ENCODE results near the gene ANKFY1. TPM values are rescaled to one million over a fixed set of nuclear protein-coding genes. Genes with fewer than 3 reads are reported as not detected.
"Not testable (repeated sequence)": the region's sequence is repeated elsewhere in the genome, so short reads cannot be mapped to it uniquely, and the experiment has no call there.

ANKFY1 gene
- total RNA-seq, 3 donors from 2014 or later, result 33.4 to 37.1 (median 34.8) TPM

GRCh38 chr17:4156750-4157381 is 106.9 kb downstream of the ANKFY1 start:
- Mint-ChIP-seq H3K36me3 (ENCODE audit: insufficient read depth) (peaks cover 10% of the 10 kb centered on the region), H3K4me1 (ENCODE audit: low read depth) (peaks cover 8% of the 10 kb centered on the region), H3K9me3 (no peaks in the 10 kb centered on the region), H3K27me3 (ENCODE audit: low read depth) (no peaks in the 10 kb centered on the region), H3K4me3 (no peak overlapping the region)
- no peak for DNase-seq
- no peak for ATAC-seq

GRCh38 chr17:4155980-4156620 is 107.7 kb downstream of the ANKFY1 start:
- H3K4me3 Mint-ChIP-seq, result no peak overlapping the region
- peaks cover under 1% of the 10 kb centered on the region for H3K4me1 Mint-ChIP-seq (ENCODE audit: low read depth)
- no peaks in the 10 kb centered on the region for H3K27me3 Mint-ChIP-seq (ENCODE audit: low read depth)
- ATAC-seq (no peak), DNase-seq (no peak)
- peaks cover 11% of the 10 kb centered on the region for H3K36me3 Mint-ChIP-seq (ENCODE audit: insufficient read depth)
- no peaks in the 10 kb centered on the region for H3K9me3 Mint-ChIP-seq

- Mint-ChIP-seq H3K4me1 (ENCODE audit: low read depth) (no peaks in the 10 kb centered on the region), H3K27me3 (ENCODE audit: low read depth) (no peaks in the 10 kb centered on the region)
Observed at GRCh38 chr17:4154201-4154600, 109.6 kb downstream of the ANKFY1 start.

GRCh38 chr17:4152471-4152870 is 111.3 kb downstream of the ANKFY1 start:
- Mint-ChIP-seq H3K9me3 (no peaks in the 10 kb centered on the region), H3K4me1 (ENCODE audit: low read depth) (no peaks in the 10 kb centered on the region), H3K4me3 (no peak overlapping the region), H3K27me3 (ENCODE audit: low read depth) (no peaks in the 10 kb centered on the region), H3K36me3 (ENCODE audit: insufficient read depth) (peaks cover 5% of the 10 kb centered on the region)
- ATAC-seq (no peak), DNase-seq (no peak)

More at GRCh38 chr17:4154201-4154600, 109.6 kb downstream of the ANKFY1 start:
- H3K36me3 Mint-ChIP-seq (ENCODE audit: insufficient read depth), result peaks cover 11% of the 10 kb centered on the region
- no peak overlapping the region for H3K4me3 Mint-ChIP-seq
- ATAC-seq (no peak), DNase-seq (no peak)
- no peaks in the 10 kb centered on the region for H3K9me3 Mint-ChIP-seq

GRCh38 chr17:4150096-4150495 is 113.7 kb downstream of the ANKFY1 start:
- Mint-ChIP-seq H3K27me3 (ENCODE audit: low read depth) (no peaks in the 10 kb centered on the region), H3K9me3 (no peaks in the 10 kb centered on the region), H3K4me3 (no peak overlapping the region), H3K36me3 (ENCODE audit: insufficient read depth) (peaks cover 5% of the 10 kb centered on the region), H3K4me1 (ENCODE audit: low read depth) (peaks cover 3% of the 10 kb centered on the region)
- DNase-seq, result no peak
- ATAC-seq, result no peak

- DNase-seq, result no peak
- H3K4me3 Mint-ChIP-seq, result no peak overlapping the region
- H3K27me3 Mint-ChIP-seq (ENCODE audit: low read depth), result no peaks in the 10 kb centered on the region
- ATAC-seq, result no peak
- H3K4me1 Mint-ChIP-seq (ENCODE audit: low read depth), result peaks cover 7% of the 10 kb centered on the region
- H3K9me3 Mint-ChIP-seq, result no peaks in the 10 kb centered on the region
- H3K36me3 Mint-ChIP-seq (ENCODE audit: insufficient read depth), result peaks cover 5% of the 10 kb centered on the region
Observed at GRCh38 chr17:4148611-4149308, 115.0 kb downstream of the ANKFY1 start.

- Mint-ChIP-seq H3K9me3 (no peaks in the 10 kb centered on the region), H3K4me1 (ENCODE audit: low read depth) (peaks cover 7% of the 10 kb centered on the region), H3K27me3 (ENCODE audit: low read depth) (no peaks in the 10 kb centered on the region), H3K36me3 (ENCODE audit: insufficient read depth) (peaks cover 5% of the 10 kb centered on the region), H3K4me3 (no peak overlapping the region)
- ATAC-seq, result no peak
- no peak for DNase-seq
Observed at GRCh38 chr17:4147751-4148310, 115.9 kb downstream of the ANKFY1 start.

GRCh38 chr17:4146641-4147040 is 117.1 kb downstream of the ANKFY1 start:
- H3K4me1 Mint-ChIP-seq (ENCODE audit: low read depth), result peaks cover 13% of the 10 kb centered on the region
- H3K4me3 Mint-ChIP-seq, result no peak overlapping the region
- DNase-seq, result no peak
- ATAC-seq, result no peak
- H3K27me3 Mint-ChIP-seq (ENCODE audit: low read depth), result no peaks in the 10 kb centered on the region
- no peaks in the 10 kb centered on the region for H3K9me3 Mint-ChIP-seq
- peaks cover 5% of the 10 kb centered on the region for H3K36me3 Mint-ChIP-seq (ENCODE audit: insufficient read depth)

- DNase-seq (no peak), ATAC-seq (no peak)
- Mint-ChIP-seq H3K4me3 (peak overlapping the region; percentile 99), H3K4me1 (ENCODE audit: low read depth) (peaks cover 34% of the 10 kb centered on the region), H3K36me3 (ENCODE audit: insufficient read depth) (peaks cover 4% of the 10 kb centered on the region), H3K9me3 (no peaks in the 10 kb centered on the region), H3K27me3 (ENCODE audit: low read depth) (no peaks in the 10 kb centered on the region)
Observed at GRCh38 chr17:4144422-4144747, 119.4 kb downstream of the ANKFY1 start.

- Mint-ChIP-seq H3K4me1 (ENCODE audit: low read depth) (peaks cover 37% of the 10 kb centered on the region), H3K9me3 (no peaks in the 10 kb centered on the region), H3K4me3 (peak overlapping the region; percentile 99), H3K27me3 (ENCODE audit: low read depth) (no peaks in the 10 kb centered on the region), H3K36me3 (ENCODE audit: insufficient read depth) (peaks cover 6% of the 10 kb centered on the region)
- DNase-seq (peak; percentile 86), ATAC-seq (peak; percentile 73 to 75)
Observed at GRCh38 chr17:4143563-4144421, 120.0 kb downstream of the ANKFY1 start.

- Mint-ChIP-seq H3K4me3 (peak overlapping the region; percentile 99), H3K9me3 (no peaks in the 10 kb centered on the region), H3K4me1 (ENCODE audit: low read depth) (peaks cover 51% of the 10 kb centered on the region), H3K36me3 (ENCODE audit: insufficient read depth) (peaks cover 6% of the 10 kb centered on the region), H3K27me3 (ENCODE audit: low read depth) (no peaks in the 10 kb centered on the region)
- ATAC-seq (peak; percentile 11 to 15), DNase-seq (peak; percentile 16)
Observed at GRCh38 chr17:4142107-4142900, 121.5 kb downstream of the ANKFY1 start.

GRCh38 chr17:4140125-4140524 is 123.7 kb downstream of the ANKFY1 start:
- ATAC-seq (no peak), DNase-seq (no peak)
- Mint-ChIP-seq H3K36me3 (ENCODE audit: insufficient read depth) (peaks cover 11% of the 10 kb centered on the region), H3K4me1 (ENCODE audit: low read depth) (peaks cover 59% of the 10 kb centered on the region), H3K9me3 (no peaks in the 10 kb centered on the region), H3K4me3 (peak overlapping the region; percentile 7), H3K27me3 (ENCODE audit: low read depth) (no peaks in the 10 kb centered on the region)

- not testable (repeated sequence) for H3K9me3 Mint-ChIP-seq; H3K4me3 Mint-ChIP-seq; DNase-seq; H3K27me3 Mint-ChIP-seq (ENCODE audit: low read depth); ATAC-seq
- H3K4me1 Mint-ChIP-seq (ENCODE audit: low read depth), result peaks cover 65% of the 10 kb centered on the region
- peaks cover 11% of the 10 kb centered on the region for H3K36me3 Mint-ChIP-seq (ENCODE audit: insufficient read depth)
Observed at GRCh38 chr17:4138906-4139526, 124.8 kb downstream of the ANKFY1 start.

Measured in activated T-cell treated with anti-CD3 and anti-CD28 coated beads, Interleukin-2, amount 50 U/mL, for 4 hours (primary cell).